ENCODE results near the gene CDCP1.

Gene CDCP1, protein sequence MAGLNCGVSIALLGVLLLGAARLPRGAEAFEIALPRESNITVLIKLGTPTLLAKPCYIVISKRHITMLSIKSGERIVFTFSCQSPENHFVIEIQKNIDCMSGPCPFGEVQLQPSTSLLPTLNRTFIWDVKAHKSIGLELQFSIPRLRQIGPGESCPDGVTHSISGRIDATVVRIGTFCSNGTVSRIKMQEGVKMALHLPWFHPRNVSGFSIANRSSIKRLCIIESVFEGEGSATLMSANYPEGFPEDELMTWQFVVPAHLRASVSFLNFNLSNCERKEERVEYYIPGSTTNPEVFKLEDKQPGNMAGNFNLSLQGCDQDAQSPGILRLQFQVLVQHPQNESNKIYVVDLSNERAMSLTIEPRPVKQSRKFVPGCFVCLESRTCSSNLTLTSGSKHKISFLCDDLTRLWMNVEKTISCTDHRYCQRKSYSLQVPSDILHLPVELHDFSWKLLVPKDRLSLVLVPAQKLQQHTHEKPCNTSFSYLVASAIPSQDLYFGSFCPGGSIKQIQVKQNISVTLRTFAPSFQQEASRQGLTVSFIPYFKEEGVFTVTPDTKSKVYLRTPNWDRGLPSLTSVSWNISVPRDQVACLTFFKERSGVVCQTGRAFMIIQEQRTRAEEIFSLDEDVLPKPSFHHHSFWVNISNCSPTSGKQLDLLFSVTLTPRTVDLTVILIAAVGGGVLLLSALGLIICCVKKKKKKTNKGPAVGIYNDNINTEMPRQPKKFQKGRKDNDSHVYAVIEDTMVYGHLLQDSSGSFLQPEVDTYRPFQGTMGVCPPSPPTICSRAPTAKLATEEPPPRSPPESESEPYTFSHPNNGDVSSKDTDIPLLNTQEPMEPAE

DNA sequence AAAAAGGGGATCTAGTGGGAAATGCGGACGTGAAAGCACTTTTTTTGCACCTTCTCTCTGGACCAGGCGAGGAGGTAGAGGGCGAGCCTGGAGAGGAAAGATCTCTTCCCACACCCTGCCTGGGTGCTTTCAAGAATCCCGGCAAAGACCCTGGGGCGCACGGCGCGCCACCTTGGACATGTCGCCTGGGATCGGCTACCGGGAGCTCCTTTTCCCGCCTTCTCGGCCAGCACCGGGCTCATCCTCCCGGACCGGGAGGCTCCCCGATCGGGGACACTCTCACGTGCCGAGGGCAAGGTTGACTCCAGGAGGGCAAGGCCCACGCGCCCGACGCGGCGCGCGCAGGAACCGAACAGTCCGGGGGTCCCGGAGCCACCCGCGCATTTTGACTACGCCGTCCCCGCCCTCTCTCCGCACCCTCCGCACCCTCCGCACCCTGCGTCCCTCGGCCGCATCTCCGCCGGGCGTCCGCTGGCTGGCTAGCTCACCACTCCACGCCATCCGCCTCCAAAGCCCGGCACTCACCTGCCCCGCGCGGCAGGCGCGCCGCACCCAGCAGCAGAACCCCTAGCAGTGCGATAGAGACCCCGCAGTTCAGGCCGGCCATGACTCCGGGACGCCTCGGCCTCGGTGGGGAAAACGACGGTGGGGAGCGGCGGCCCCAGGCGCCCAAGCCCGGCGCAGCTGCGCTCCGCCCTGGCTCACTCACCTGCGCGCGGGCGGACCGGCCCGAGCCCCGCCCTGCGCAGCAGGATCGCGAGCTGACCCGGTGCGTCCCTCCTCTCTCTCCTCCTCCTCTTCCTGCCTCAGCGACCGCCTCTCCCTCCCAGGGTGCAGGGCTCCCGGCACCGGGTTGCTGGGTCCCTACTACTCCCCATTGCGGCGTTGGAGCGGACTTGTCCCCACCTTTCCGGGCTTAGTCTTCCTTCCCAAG lies at the start of gene CDCP1:
Gene CDCP1 (minus strand): TSS at position 698 of the 934 bp plus-strand sequence. CDS start 91 bp downstream, at position 607.
- DNase-seq = no peak

DNA sequence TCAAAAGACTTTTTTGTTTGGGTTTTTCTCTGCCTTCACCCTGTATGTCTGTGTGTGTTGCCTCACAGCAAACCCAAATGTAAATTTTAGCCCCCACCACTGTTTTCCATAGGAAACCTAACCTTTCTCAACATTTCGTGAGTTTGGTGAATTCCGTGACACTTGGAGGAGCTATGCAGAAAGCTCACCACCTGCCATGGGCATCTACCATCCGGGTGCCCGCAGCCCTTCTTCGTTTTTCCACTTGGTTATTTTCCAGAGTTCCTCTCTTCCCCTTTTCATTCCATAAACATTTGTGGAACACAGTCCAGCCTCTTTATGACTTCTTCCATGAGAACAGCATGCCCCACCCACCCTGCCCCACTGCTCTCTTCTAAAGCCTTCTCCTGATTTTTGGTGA lies 48.6 kb upstream of the CDCP1 start:
- no peak for DNase-seq

- no peak for DNase-seq
Observed at GRCh38 chr3:45191924-45192417, 45.8 kb upstream of the CDCP1 start.

DNA sequence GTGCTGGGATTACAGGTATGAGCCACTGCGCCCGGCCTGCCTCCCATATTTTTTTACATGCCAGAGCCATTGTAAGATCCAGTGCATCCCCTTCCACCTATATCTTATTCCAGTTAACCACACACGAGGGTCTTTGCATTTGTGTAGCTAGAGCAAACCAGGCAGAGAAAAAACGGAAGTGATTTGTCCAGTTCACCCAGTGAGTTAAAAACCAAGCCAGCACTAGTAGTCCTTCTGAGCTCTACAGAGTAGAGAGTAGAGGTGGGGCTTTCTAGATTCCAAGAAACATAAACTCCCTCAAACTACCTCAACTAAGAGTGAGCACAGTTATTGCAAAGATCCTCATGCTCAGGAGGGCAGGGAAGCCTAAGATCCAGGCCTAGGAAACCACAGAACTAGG lies 45.2 kb upstream of the CDCP1 start:
- peak; percentile 16 for DNase-seq

GRCh38 chr3:45188719-45189659 lies 42.8 kb upstream of the CDCP1 start:
- DNase-seq = no peak

- DNase-seq = no peak
Observed at GRCh38 chr3:45187694-45188141, 41.5 kb upstream of the CDCP1 start.

GRCh38 chr3:45186871-45187270 lies 40.7 kb upstream of the CDCP1 start:
- no peak for DNase-seq

GRCh38 chr3:45185461-45185860 lies 39.3 kb upstream of the CDCP1 start:
- no peak for DNase-seq

- DNase-seq = no peak
Observed at GRCh38 chr3:45185052-45185451, 38.9 kb upstream of the CDCP1 start.

DNA sequence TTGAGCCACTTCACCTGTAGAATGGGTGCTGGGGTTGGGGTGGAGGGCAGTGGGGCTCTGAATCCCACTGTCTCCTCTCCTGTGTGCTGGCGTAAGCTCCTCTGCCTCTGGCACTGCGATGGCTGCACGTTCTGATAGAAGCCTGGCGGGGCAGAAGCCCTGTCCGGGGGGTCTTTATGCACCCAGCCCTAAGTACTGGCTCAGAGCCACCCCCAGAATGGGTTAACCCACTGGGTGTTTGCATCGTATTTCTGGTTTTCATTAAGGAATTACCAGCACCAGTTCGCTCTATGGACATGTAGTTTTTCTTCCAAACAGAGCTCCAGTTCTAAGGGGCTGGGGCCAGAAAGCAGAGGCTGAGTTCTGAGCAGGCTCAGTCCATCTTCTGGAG lies 37.7 kb upstream of the CDCP1 start:
- DNase-seq = no peak

DNA sequence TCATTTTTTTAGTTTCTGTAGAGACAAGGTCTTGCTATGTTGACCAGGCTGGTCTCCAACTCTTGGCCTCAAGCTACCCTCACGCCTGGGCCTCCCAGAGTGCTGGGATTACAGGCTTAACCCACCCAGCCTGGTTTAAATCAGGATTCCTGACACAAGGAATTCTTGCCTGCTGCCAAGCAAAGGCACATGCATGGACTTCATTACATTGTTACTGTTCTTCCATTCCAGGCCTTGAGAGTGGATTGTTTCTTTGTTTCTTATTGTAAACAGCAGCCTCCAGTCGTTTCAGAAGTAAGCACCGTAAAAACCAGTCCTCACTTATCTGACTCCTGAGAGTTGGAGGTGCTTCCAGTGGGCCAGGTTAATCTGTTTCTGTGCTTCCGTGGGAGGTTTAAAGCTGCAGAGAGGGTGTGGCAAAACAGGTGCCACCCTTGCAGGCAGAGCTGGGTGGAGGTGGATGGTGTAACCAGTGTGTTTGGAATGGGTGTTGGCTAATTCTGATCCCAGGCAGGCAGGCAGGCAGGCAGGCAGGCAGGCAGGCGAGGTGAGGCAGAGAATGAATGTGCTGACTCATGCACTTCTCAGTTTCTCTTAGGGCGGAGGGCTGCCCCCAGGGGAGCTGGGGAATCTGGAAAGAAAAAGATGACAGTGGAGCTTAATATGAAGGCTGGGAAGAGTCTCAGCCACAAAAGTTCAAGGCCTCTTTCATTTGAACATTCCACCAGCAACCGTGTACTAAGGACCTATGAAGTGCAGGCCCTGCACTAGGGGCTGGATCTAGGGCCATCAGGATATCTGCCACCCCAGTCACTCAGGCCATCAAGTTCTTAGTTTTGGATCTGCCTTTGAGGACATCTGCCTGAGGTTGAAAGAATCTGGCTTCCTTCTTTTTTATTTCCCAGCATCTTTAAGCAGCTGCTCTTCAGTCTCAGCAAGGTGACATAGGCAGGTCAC lies 37.0 kb upstream of the CDCP1 start:
- peak; percentile 30 for DNase-seq

DNA sequence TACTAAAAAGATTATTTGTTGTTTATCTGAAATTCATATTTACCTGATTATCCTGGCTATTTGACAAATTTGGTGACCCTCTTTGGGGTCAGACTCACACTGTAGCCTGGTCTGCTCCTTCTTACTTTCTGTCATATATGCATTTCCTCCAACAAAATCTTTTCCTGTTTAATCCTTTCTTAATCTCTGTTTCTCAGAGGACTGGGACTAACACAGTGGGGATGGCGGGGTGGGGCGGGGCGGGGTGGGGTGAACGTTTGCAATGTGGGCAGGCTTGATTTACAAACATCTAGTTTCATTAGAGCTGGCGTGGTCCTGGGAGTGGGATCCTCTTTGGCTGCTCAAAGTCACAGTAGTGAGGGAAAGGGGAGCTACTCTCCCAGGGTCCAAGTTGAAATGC lies 35.3 kb upstream of the CDCP1 start:
- no peak for DNase-seq

DNA sequence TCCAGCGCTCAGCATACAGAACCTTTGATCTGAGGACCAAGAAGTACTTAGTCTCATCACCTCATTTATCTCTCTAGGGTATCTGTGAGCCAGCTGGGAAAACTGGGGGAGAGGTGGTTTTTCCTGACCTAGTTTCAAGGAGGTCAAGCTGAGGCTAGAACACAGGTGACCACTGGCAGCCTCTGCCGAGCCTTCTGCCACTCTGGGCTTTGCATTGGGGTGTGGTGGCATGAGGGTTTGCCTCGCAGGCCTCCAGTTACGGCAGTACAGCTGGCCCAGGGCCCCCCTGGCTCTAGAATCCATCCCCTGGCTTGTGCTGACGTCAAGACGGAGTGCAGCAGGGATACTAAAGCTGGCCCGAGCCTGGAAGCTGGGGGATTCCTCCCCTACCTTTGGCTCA lies 34.7 kb upstream of the CDCP1 start:
- no peak for DNase-seq

DNA sequence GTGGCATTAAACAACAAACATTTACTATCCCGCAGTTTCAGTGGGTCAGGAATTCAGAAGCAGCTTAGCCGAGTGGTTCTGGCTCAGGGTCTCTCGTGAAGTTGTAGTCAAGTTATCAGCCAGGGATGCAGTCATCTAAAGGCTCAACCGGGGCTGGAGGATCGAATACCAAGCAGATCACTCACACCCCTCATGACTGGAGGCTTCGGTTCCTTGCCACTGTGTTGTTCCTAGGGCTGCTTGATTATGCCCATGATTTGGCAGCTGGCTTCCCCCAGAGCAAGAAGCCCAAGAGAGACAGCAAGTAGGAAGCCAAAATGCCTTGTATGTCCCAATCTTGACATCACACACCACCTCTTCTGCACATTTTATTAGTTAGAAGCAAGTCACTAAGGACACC lies 33.9 kb upstream of the CDCP1 start:
- DNase-seq = no peak

DNA sequence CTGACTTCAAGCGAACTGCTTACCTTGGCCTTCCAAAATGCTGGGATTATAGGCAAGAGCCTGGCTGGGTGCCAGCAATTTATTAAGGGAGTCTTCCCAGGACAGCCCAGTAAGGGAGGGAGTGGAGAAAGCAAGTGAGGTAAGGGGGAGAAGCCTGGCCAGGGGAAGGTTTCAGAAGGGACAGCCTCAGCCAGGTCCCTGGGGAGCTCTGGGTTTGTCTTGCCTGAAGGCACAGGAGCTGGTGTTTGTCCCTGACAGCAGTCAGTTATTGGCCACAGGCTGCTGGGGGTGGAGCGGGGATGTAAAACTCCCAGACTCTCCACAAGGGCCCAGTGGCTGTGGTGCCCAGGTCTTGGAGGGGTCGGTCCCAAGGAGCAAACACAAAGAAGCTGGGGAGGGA lies 33.0 kb upstream of the CDCP1 start:
- DNase-seq = no peak

DNA sequence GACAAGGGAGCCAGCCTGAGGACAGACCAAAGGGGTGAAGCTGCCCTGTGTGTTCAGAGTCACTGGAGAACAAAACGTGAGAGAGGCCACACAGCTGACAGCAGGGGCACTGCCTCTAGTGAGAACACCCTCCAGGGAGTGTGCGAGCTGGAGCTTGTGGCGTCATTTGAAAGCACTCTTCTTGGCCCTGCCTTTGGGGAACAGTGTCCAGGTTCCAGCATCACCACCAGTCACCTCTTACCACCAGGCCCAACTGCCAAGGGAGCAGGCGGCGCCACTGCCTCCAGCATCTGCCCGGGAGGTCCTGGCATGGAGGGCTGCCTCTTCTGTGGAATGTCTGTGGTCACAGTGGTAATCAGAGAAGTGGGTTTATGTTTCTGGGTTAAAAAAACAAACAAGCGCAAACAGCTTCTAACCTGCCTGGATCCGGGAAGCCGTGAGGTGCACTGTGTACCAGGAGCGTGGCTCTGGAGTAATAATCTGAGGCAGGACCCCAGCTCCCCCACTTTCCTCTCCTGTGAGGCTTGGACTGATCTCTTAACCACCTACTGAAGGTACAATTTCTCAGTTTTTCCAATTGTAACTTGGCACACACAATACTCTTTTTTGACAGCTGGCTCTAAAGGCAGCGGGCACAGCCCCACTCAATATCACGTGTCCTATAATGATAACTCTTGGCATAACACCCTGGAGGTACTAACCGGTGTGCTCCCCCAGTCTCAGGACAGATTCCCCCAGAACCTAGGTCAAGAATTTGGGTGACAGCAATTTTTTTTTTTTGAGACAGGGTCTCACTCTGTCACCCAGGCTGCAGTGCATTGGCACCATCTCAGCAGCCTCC lies 32.2 kb upstream of the CDCP1 start:
- no peak for DNase-seq

DNA sequence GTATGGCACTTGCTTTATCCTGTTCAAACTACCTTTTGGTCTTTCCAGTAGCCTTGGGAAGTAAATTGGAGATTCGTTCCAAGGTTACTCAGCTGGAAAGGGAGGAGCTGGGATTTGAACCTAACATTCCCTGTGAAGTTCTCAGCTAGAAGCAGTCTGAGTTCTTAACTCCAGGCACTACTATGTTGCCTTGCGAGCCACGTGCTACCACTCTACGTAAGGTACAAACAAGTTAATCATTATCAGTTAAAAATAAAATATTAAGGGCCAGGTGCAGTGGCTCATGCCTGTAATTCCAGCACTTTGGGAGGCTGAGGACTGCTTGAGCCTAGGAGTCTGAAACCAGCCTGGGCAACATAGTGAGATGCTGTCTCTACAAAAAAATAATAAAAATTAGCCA lies 30.7 kb upstream of the CDCP1 start:
- DNase-seq = no peak

DNA sequence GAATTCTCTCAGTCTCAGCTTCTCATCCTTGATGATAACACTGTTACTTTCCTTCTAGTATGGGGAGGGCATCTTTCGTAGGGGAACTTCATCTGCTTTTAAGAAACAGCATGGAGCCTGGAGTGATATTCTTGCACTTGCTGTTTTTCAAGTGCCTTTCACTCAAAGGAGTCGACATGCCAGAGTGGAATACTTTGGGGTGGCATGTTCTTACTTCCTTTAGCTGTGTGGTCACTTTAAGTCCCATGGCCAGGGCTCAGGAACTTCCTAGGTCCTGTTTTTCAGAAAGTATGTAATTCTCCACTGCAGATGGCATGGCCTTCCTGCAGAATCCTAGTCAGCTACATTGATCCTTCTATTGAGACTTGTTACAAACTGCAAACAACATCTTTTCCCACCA lies 28.1 kb upstream of the CDCP1 start:
- no peak for DNase-seq

DNA sequence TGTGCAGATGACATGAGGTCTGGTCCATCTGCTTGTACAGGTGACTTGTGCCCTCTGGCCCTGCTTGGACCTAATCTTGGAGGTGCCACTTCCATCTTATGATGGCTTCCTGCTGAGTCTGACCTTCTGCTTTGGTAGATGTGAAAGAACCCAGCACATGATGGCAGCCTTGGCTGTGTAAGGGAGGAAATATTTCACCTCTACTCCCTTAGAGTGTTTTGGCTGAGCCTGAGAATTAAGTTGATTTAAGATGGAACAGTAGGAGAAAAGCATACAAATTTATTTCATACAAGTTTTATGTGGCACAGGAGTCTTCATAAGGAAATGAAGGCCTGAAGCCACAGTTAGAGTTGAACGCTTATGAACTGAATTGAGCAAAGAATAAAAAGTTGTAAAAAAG lies 27.6 kb upstream of the CDCP1 start:
- no peak for DNase-seq

Data from OCI-M1 (cell line).